Common myeloid progenitor, CD34-positive (primary cell): ENCODE data around the gene KRTAP11-1. TPM values are rescaled to one million over a fixed set of nuclear protein-coding genes. Genes with fewer than 3 reads are reported as not detected.

Source experiments
- CTCF ChIA-PET: fragments of 350-600 bp; sonication (Branson Sonifier 250); formaldehyde crosslinking; loops from one replicate; lab custom pipeline; 2021; ENCODE audit warnings: antibody characterized with exemption; lab: Charles Lee
- POLR2A ChIA-PET: fragments of 350-600 bp; sonication (Branson Sonifier 250); formaldehyde crosslinking; loops from one replicate; lab custom pipeline; 2021; ENCODE audit warnings: antibody characterized with exemption; lab: Charles Lee
- DNase-seq, 3 donors: peaks; one replicate each; pipeline versions ENCODE4 v3.0.0 to v3.0.0-alpha.2; 2013
- H3K27ac ChIP-seq, 2 experiments: 1 replicate in 1 of 2; 2 replicates in 1 of 2; pipeline ENCODE4 v1.7.0; 2013; ENCODE audit warnings: inconsistent platforms in 2 of 2, low read length in 2 of 2, mild to moderate bottlenecking in 2 of 2, low read depth in 1 of 2, moderate library complexity in 1 of 2; ENCODE audit not compliant: severe bottlenecking in 2 of 2, insufficient read depth in 1 of 2, poor library complexity in 1 of 2
- H3K27me3 ChIP-seq, 5 experiments: replicated peaks in 2 of 5; 1 replicate in 3 of 5; 2 replicates in 2 of 5; pipeline versions ENCODE4 v1.6.1 to v1.7.0; 2013; ENCODE audit warnings: low read length in 4 of 5, mild to moderate bottlenecking in 2 of 5, moderate library complexity in 2 of 5, inconsistent platforms in 1 of 5; ENCODE audit not compliant: insufficient read depth in 5 of 5, control insufficient read depth in 4 of 5
- H3K36me3 ChIP-seq, 4 experiments: 1 replicate in 2 of 4; 2 replicates in 2 of 4; pipeline versions ENCODE4 v1.6.1 to v1.7.0; 2013; ENCODE audit warnings: low read length in 3 of 4, control low read depth in 1 of 4, mild to moderate bottlenecking in 1 of 4; ENCODE audit not compliant: control insufficient read depth in 4 of 4, insufficient read depth in 4 of 4
- H3K4me1 ChIP-seq, 4 experiments: 1 replicate in 3 of 4; 2 replicates in 1 of 4; pipeline versions ENCODE4 v1.6.1 to v1.7.1; 2013; ENCODE audit warnings: low read length in 3 of 4, mild to moderate bottlenecking in 3 of 4, control low read depth in 1 of 4, inconsistent platforms in 1 of 4, moderate library complexity in 1 of 4; ENCODE audit not compliant: control insufficient read depth in 4 of 4, insufficient read depth in 4 of 4; ENCODE audit errors: control extremely low read depth in 1 of 4
- H3K4me3 ChIP-seq, 7 experiments: 1 replicate in 4 of 7; 2 replicates in 3 of 7; pipeline versions ENCODE4 v1.5.1 to v1.7.0; 2013; ENCODE audit warnings: mild to moderate bottlenecking in 7 of 7, low read length in 6 of 7, moderate library complexity in 6 of 7, inconsistent platforms in 2 of 7, low read depth in 2 of 7, control low read depth in 1 of 7; ENCODE audit not compliant: insufficient read depth in 4 of 7, control insufficient read depth in 1 of 7; ENCODE audit errors: extremely low read depth in 1 of 7
- H3K9me3 ChIP-seq, 5 experiments: 1 replicate in 4 of 5; 2 replicates in 1 of 5; pipeline versions ENCODE4 v1.6.1 to v1.7.1; 2013; ENCODE audit warnings: low read length in 4 of 5, mild to moderate bottlenecking in 2 of 5, inconsistent platforms in 1 of 5, low read depth in 1 of 5, moderate library complexity in 1 of 5; ENCODE audit not compliant: control insufficient read depth in 4 of 5, insufficient read depth in 2 of 5; ENCODE audit errors: control extremely low read depth in 1 of 5
- WGBS: methylation state at CpG from one replicate; pipeline ENCODE4 v1.1.5; 2013; ENCODE audit not compliant: insufficient coverage; 5-methylcytosine and 5-hydroxymethylcytosine counted together
- polyA plus RNA-seq: library from polyadenylated mRNA; unstranded; fragments of 120-200 nt; gene quantifications from one replicate; pipeline ENCODE4 v1.2.1, GENCODE V29; 2013

Gene KRTAP11-1, protein sequence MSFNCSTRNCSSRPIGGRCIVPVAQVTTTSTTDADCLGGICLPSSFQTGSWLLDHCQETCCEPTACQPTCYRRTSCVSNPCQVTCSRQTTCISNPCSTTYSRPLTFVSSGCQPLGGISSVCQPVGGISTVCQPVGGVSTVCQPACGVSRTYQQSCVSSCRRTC
- not detected for polyA plus RNA-seq

DNA sequence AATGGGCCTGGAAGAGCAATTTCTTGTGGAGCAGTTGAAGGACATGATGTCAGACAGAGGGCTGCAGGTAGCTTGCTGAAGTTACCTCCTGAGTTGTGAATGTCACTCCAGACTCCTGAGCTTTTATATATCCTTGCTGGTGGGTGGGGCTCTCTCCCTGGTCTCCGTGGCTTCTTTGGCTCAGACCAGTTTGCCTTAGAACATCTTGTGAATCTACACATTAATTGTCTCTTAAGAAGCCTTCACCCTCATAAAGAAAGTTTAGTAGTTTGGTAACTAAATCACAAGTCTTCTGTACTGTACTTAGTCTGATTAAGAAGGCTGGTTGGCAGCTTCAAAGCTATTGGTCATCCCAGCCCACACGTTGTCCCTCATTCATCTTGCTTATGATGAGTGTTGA, at the start of gene KRTAP11-1:
Gene KRTAP11-1 (minus strand): TSS at position 101 of the 400 bp plus-strand sequence. CDS start 56 bp downstream, at position 45.
- Histone ChIP-seq H3K27me3 (peaks cover 0 to 2% (median 0%) of the 10 kb centered on the region in 5 experiments), H3K4me1 (no peaks in the 10 kb centered on the region), H3K9me3 (no peaks in the 10 kb centered on the region), H3K27ac (no peak within 1 kb of the TSS), H3K4me3 (no peak within 1 kb of the TSS), H3K36me3 (no peaks in the 10 kb centered on the region)
- DNase-seq, result no peak
- WGBS, result 100% methylated on average over 1 of the region's 2 CpGs
- ChIA-PET POLR2A (no interaction called here), CTCF (no interaction called here)

DNA sequence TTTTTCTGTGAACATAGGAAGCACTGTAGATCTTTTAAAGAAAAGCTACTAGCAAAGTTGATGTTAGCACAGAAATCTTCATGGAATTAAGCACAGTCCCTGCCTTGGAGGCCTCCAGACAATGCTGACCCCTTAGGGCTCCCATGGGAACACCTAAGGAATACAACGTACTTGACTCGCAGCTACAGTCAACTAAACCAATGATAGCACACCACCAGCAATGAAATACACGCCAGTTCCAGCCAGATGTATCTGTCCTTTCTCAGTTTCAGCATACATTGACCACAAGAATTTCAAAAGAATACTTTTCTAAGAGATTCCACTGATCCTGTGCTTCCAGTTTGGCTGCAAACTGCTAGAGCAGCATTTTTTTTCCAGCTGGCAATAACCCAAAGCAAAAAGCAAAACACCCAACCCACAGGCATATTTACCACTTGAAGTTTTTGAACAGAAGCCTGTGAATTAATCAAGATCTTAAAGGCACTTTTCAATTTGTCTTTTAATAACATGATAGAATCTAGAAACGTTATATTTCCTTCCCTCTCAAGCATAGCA, 42.8 kb upstream of the KRTAP11-1 start:
- ChIA-PET POLR2A (interaction anchor here (0.6 kb wide), 1 partner anchor 61 kb away, joined by 3 read pairs; no protein-coding TSS in a partner anchor), CTCF (no interaction called here)
- H3K36me3 ChIP-seq, result no peaks in the 10 kb centered on the region
- peaks cover 0 to 8% (median 0%) of the 10 kb centered on the region in 5 experiments for H3K9me3 ChIP-seq
- H3K27me3 ChIP-seq, result no peaks in the 10 kb centered on the region
- 88% methylated on average over 3 of the region's 4 CpGs for WGBS
- no peak overlapping the region for H3K27ac ChIP-seq
- DNase-seq, result no peak
- no peaks in the 10 kb centered on the region for H3K4me1 ChIP-seq
- no peak overlapping the region for H3K4me3 ChIP-seq

DNA sequence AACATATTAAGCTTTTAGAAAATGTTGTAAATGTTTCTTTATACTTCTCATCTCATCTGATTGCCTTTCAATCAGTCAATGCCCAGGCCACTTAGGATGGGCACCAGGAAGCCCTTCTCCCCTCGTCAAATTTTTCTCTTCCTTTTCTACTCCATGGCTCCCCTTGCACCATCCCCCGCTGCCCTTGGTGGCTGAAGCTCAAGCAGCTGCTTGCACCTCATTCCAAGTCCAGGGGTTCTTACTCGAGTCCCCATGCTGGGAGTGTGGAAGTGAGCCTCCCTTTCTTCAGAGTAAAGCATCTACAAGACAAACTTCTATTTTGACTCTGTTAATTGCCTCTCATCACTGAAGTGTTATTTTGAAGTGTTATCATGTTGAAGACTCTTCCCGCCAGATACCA, 39.7 kb upstream of the KRTAP11-1 start:
- no peak overlapping the region for H3K27ac ChIP-seq
- DNase-seq, result no peak
- H3K27me3 ChIP-seq, result peaks cover 0 to 2% (median 0%) of the 10 kb centered on the region in 5 experiments
- no peaks in the 10 kb centered on the region for H3K36me3 ChIP-seq
- WGBS, result 83% methylated on average over 2 of the region's 4 CpGs
- H3K9me3 ChIP-seq, result peaks cover 0 to 7% (median 0%) of the 10 kb centered on the region in 5 experiments
- POLR2A ChIA-PET, result no interaction called here
- H3K4me3 ChIP-seq, result no peak overlapping the region
- CTCF ChIA-PET, result no interaction called here
- no peaks in the 10 kb centered on the region for H3K4me1 ChIP-seq

DNA sequence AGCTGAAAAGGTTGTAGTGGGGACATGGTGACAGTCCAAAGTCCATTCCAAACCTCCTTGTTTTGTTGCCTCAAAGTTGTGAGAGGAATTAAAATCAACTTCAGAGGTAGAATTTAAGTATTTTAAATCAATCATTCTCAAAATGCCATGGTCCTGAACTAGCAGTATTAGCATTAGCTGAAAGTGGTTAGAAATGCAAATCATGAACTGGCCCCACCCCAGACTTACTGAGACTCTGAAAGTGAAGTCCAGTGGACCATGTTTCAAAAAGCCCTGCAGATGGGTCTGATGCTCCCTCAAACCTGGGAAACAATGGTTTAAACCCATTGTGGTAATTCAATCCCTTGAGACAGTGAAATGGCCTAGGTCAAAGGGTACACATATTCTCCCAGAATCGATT, 36.2 kb upstream of the KRTAP11-1 start:
- POLR2A ChIA-PET, result no interaction called here
- DNase-seq, result no peak
- no peaks in the 10 kb centered on the region for H3K36me3 ChIP-seq
- H3K4me3 ChIP-seq, result no peak overlapping the region
- WGBS, result 100% methylated on average over 1 of the region's 1 CpG
- H3K27ac ChIP-seq, result no peak overlapping the region
- CTCF ChIA-PET, result no interaction called here
- peaks cover 0 to 2% (median 0%) of the 10 kb centered on the region in 5 experiments for H3K27me3 ChIP-seq
- no peaks in the 10 kb centered on the region for H3K4me1 ChIP-seq
- H3K9me3 ChIP-seq, result no peaks in the 10 kb centered on the region

DNA sequence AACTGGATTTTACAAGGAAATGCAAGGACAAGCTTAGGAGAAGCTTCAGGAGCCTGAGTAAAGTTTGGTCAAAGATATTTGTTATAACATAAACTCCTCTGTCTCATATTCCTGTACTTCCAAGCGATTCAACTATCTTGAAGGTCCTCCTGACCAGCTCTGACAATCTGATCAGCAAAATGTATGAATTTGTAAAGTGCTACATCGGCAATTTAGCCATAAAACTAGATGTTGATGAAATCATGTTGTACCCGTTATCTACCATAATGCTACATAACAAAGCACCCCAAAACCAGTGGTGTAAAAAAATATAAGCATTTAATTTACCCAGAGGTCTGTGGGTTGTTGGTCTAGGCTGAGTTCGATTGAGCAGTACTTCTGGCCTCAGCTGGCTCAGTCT, 19.5 kb upstream of the KRTAP11-1 start:
- H3K27ac ChIP-seq, result no peak overlapping the region
- CTCF ChIA-PET, result no interaction called here
- H3K36me3 ChIP-seq, result no peaks in the 10 kb centered on the region
- H3K9me3 ChIP-seq, result no peaks in the 10 kb centered on the region
- no peak for DNase-seq
- 86% methylated on average over 1 of the region's 4 CpGs for WGBS
- no peaks in the 10 kb centered on the region for H3K4me1 ChIP-seq
- POLR2A ChIA-PET, result no interaction called here
- H3K27me3 ChIP-seq, result no peaks in the 10 kb centered on the region
- no peak overlapping the region for H3K4me3 ChIP-seq

DNA sequence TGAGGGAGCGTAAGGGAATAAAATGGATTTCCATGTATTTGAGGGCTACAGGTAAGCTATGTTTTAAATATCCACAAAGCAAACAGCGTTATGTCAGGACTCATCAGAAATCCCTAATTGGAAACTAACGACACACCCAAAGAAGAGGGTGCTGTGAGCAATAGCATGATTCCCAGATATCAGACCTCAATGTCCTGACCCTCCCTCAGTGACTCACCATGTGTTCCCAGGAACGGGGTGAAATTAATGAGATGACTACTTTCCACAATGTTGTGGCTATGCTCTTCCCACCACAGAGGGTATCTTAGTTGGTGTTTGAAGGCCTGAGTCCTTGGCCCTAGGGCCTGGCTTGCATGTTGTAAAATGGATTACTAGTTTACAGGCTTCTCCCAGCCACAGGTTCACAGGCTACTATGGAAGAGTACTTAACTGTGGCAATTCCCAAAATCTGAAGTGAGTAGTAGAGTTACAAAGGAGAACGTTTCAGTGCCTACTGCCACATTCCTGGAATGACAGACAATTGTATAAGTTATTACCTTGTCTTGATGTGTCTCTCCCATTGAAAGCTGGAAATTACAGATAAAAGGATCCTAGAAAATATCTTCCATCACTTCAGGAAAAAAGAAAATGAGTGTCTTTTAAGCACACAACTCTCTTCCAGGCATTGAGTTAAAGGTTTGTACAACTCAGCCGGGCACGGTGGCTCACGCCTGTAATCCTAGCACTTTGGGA, 1.7 kb upstream of the KRTAP11-1 start:
- Histone ChIP-seq H3K4me3 (no peak overlapping the region), H3K36me3 (no peaks in the 10 kb centered on the region), H3K27ac (no peak overlapping the region), H3K9me3 (no peaks in the 10 kb centered on the region), H3K27me3 (peaks cover 0 to 2% (median 0%) of the 10 kb centered on the region in 5 experiments), H3K4me1 (no peaks in the 10 kb centered on the region)
- no peak for DNase-seq
- CTCF ChIA-PET, result no interaction called here
- 93% methylated on average over 5 of the region's 8 CpGs for WGBS
- POLR2A ChIA-PET, result no interaction called here

DNA sequence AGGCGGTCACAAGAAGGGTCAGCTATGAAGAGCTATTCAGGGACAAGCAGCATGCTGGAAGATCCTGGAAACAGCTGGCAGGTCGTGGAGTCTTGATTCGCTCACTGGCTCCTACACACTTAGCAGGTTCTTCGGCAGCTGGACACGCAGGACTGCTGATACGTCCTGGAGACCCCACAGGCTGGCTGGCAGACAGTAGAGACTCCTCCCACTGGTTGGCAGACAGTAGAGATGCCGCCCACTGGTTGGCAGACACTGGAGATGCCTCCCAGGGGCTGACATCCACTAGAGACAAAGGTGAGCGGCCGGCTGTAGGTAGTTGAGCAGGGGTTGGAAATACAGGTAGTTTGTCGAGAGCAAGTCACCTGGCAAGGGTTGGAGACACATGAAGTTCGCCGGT, 466 bp downstream of the KRTAP11-1 start:
- WGBS, result 93% methylated on average over 12 of the region's 12 CpGs
- CTCF ChIA-PET, result no interaction called here
- POLR2A ChIA-PET, result no interaction called here
- no peaks in the 10 kb centered on the region for H3K36me3 ChIP-seq
- H3K27ac ChIP-seq, result no peak overlapping the region
- H3K9me3 ChIP-seq, result no peaks in the 10 kb centered on the region
- no peaks in the 10 kb centered on the region for H3K4me1 ChIP-seq
- no peak for DNase-seq
- no peak overlapping the region for H3K4me3 ChIP-seq
- H3K27me3 ChIP-seq, result peaks cover 0 to 2% (median 0%) of the 10 kb centered on the region in 5 experiments
